HS-27A (cell line): ENCODE data around the gene POGZ.
A peak's percentile ranks its signal among the peaks of the same experiment; 100 is the strongest.

Experiments
- DNase-seq: peaks from one replicate; pipeline ENCODE4 v3.0.0-alpha.2; 2012; ENCODE audit warnings: low read depth, missing footprints

Gene POGZ

DNA sequence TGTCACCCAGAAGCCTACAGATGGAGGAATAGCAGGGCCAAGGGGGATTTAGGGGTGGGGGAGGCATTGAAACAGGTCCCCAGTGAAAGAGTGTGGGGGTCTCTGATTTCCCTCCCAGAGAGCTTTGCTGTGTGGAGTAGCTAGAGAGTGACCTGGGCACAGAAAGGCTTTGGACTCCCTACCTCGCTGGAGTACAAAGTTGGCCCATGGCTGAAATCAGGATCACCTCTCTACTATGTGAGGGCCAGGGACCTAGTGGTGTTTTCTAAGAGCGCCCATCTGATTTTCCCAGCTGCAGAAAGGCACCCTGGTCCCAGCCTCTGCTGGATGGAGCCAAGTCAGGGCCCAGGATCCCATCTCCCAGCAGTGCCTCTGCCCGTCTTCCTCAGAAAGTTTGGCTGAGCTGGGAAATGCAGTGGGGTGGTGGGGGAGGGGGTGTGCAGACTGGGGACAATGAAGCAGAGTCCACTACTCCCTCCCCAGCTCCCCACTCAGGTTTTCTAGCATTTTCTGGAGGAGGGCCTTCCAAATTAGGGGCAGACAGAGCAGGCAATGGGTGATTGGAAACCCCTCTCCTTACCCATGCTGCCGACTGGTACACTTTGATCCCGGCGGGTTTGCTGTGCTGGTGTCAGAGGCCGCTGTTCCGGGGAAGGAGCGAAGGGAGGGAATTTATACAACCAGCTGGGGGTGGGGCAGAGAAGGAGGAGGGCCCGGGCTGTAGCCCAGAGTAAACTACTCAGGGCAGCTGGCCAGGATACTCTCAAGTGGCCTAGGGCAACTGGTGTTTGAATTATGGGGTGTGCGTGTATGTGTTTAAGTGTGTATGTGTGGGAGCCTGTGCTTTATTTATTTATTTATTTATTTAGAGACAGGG lies 87.0 kb downstream of the POGZ start, which contains the start of gene SELENBP1:
SELENBP1 (minus strand) TSS at position 648 of the 877 bp plus-strand sequence; CDS start at position 584, 64 bp downstream.
- peak; percentile 8 for DNase-seq

DNA sequence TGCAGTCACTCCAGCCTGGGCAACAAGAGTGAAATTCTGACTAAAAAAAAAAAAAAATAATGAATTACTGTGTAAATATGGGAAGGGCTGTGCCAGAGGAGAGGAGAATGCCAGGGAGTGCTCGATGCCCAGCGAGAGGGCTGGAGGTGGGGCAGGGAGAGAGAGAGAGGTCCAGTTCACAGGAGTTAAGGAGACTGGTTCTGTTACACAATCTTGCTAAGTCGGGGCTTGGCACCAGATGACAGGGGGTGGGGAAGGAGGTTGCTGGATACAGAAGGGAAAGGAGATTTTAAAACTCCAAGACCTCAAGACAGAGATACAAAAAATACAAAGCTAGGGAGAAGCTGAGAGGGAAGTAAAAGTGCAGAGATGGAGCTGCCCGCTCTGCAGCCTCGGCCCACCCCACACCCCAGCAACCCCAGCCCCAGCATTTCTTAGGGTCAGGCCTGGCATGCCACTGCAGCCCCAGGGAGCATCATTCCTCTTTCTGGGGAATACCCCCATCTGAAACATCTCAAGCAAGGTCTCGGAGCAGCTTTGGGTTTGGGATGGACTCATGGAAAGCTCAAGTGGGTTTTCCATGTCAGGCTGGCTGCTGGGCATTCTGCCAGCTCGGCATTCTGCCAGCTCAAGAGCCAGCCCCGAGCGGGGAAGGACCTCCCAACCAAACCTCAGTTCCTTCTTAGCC lies 87.8 kb downstream of the POGZ start:
- DNase-seq = peak; percentile 36

GRCh38 chr1:151370211-151370911 lies 88.9 kb downstream of the POGZ start:
- DNase-seq = no peak

DNA sequence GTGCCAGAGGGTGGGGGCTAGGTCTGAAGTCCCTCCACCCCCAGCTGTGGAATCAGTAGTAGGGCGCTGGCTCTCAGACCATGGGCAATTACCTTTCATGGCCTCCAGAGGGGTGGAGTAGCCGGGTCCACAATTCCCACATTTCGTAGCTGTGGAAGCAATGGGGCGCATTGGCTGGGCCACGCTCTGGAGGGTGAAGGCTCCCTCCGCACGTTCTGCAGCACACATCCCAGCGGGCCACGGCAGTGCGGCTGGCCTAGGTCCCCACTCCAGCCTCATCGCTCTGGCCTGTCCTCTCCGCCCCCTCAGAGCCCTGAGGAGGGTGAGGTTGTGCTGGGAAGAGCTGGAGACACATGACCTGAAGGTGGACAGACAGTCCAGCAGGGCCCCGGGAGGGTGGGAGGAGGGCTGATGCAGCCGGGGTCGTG lies 89.7 kb downstream of the POGZ start:
- DNase-seq = no peak

DNA sequence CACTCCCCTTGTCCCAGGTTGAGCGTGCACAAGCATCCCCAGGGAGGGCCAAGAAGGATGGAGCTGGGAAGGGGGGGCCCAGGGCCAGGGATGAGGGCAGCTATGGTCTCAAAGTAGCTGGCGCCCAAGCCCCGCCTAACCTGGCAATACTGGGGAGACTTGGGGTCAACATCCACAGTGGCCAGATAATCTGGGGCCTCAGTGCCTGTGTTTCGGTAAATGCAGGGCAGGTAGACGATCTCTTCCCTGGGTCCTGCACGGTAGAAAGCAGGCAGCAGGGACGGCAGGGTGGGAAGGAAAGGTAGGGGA lies 90.0 kb downstream of the POGZ start:
- DNase-seq = no peak

DNA sequence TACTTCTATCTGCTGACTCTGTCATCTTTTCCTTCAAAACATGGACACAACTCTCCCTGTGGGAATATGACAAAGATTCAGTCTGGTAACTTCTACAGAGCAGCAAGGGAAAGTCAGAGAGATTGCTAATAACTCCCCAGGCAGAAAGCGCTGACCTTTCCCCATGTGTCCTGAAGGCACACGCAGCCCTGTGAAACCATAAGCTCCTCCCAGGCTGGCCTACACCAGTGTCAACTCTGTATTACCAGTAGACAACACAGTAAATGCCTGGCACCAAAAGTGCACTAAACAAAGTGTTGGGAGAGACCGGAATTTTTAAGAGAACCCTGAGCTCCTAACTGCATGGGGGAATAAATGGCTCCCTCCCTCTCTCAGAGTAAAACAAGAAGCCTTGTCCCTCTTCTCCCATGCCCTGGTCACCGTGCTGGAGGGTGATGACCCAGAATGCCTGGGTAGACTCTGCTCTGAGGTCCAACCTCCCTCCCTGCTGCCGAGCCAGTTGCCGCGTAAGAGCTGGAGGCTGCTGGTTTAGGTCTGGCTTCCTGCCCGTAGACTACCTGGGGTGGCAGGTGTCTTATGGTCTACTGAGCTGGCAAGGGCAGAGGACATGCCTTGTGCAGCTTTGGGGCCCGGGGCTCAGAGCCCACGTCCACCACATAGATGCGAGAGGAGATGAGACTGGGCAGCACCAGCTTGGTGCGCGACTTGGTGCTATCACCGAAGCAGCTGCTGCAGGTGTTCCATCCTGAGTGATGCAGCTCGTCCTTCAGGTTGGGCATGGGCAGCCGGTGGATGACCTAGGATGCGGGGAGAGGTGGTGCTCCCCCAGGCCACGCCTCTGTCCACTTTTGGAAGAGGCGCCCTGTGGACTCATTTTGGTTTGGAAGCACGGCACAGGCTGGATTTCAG lies 90.6 kb downstream of the POGZ start:
- DNase-seq = no peak

GRCh38 chr1:151367658-151368392 lies 91.5 kb downstream of the POGZ start:
- DNase-seq = no peak

GRCh38 chr1:151364996-151365395 lies 94.3 kb downstream of the POGZ start:
- no peak for DNase-seq

- no peak for DNase-seq
Measured at GRCh38 chr1:151362308-151363155, 96.8 kb downstream of the POGZ start.

DNA sequence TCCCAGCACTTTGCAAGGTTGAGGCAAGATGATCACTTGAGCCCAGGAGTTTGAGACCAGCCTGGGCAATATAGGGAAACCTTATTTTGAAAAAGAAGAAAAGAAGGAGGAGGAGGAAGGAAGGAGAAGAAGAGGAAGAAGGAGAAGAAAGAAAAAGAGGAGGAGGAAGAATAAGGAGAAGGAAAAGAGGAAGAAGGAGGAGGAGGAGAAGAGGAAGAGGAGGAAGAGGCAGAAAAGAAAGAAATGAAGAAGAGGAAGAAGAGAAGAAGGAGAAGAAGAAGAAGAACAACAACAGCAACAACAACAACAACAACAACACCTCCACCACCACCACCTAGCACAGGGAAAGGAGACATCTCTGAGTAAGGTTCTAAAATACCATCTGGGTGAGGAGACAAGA lies 97.4 kb downstream of the POGZ start:
- DNase-seq = no peak

- no peak for DNase-seq
Measured at GRCh38 chr1:151356696-151357095, 102.6 kb downstream of the POGZ start.
